ENCODE results near the gene CMYA5.

CMYA5 gene

DNA sequence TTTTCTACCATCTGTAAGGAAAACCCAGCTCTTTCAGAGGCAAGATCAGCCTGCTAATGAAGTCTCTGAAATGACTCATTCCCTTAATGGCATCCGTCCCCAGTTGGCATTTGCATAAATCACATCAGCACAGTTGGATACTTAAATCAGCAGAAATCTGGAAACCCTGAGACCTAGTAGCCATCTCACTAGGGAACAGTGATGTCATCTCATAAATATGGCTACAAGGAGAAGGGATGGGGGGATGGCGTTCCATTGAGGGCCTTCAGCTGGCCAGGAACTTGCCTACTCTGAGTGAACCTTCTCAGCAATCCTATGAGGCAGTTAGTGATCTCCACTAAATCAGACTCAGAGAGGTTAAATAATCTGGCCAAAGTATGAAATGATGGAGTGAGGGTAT is 81.8 kb downstream of the CMYA5 start:
- no peaks in the 10 kb centered on the region for H3K9me3 ChIP-seq (ENCODE audit: low read length)
- H3K27ac ChIP-seq (ENCODE audit: low read depth, low read length, poor library complexity, severe bottlenecking), result no peak overlapping the region
- no peak overlapping the region for H3K4me3 ChIP-seq (ENCODE audit: low read depth, low read length, poor library complexity, severe bottlenecking)
- TF ChIP-seq EZH2 (IDR thresholded peaks at IDR 0.05; ENCODE audit: borderline replicate concordance, low read length), result no peak
- TF ChIP-seq, protein P1, sequence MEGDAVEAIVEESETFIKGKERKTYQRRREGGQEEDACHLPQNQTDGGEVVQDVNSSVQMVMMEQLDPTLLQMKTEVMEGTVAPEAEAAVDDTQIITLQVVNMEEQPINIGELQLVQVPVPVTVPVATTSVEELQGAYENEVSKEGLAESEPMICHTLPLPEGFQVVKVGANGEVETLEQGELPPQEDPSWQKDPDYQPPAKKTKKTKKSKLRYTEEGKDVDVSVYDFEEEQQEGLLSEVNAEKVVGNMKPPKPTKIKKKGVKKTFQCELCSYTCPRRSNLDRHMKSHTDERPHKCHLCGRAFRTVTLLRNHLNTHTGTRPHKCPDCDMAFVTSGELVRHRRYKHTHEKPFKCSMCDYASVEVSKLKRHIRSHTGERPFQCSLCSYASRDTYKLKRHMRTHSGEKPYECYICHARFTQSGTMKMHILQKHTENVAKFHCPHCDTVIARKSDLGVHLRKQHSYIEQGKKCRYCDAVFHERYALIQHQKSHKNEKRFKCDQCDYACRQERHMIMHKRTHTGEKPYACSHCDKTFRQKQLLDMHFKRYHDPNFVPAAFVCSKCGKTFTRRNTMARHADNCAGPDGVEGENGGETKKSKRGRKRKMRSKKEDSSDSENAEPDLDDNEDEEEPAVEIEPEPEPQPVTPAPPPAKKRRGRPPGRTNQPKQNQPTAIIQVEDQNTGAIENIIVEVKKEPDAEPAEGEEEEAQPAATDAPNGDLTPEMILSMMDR (IDR thresholded peaks at IDR 0.05; ENCODE audit: low read length), result no peak
- H3K79me2 ChIP-seq (ENCODE audit: insufficient read depth, low read length), result no peaks in the 10 kb centered on the region
- no peak overlapping the region for H3K4me2 ChIP-seq (ENCODE audit: low read length)
- H3K9ac ChIP-seq (ENCODE audit: low read length), result no peak overlapping the region
- no peaks in the 10 kb centered on the region for H4K20me1 ChIP-seq (ENCODE audit: insufficient read depth, low read length)
- no peaks in the 10 kb centered on the region for H3K9me2 ChIP-seq (ENCODE audit: low read depth, low read length)
- no peaks in the 10 kb centered on the region for H3K36me3 ChIP-seq (ENCODE audit: insufficient read depth, low read length)
- H3K27me3 ChIP-seq (ENCODE audit: insufficient read depth, low read length), result no peaks in the 10 kb centered on the region
- H3K4me1 ChIP-seq (ENCODE audit: insufficient read depth, low read length, severe bottlenecking), result no peaks in the 10 kb centered on the region
- no peak overlapping the region for H2AFZ ChIP-seq (ENCODE audit: low read length)
- H3F3A ChIP-seq (ENCODE audit: insufficient read depth, low read length), result no peaks in the 10 kb centered on the region

DNA sequence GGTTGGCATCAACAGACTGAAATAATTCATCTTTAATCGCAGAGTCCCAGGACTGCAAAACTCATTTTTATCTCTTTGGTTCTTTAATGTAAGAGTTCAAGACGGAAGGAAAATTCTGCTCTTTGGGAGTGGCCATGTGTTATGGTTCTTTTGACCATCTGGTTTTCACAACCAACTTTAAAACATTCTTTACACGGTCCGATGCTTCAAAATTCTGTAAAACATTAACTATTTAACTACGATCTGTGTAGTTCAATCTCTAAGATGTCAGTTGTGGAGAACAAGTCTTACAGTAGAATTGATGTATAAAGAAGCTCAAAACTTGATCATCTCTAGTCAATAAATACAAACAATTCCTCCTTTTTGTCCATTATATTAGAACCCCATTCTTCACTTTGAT is 83.0 kb downstream of the CMYA5 start:
- Histone ChIP-seq H4K20me1 (ENCODE audit: insufficient read depth, low read length) (no peaks in the 10 kb centered on the region), H3K27ac (ENCODE audit: low read depth, low read length, poor library complexity, severe bottlenecking) (no peak overlapping the region), H3K36me3 (ENCODE audit: insufficient read depth, low read length) (no peaks in the 10 kb centered on the region), H3K4me3 (ENCODE audit: low read depth, low read length, poor library complexity, severe bottlenecking) (no peak overlapping the region), H3K4me2 (ENCODE audit: low read length) (no peak overlapping the region), H3K9me2 (ENCODE audit: low read depth, low read length) (no peaks in the 10 kb centered on the region), H3F3A (ENCODE audit: insufficient read depth, low read length) (no peaks in the 10 kb centered on the region), H3K4me1 (ENCODE audit: insufficient read depth, low read length, severe bottlenecking) (no peaks in the 10 kb centered on the region), H3K9ac (ENCODE audit: low read length) (no peak overlapping the region), H2AFZ (ENCODE audit: low read length) (no peak overlapping the region), H3K79me2 (ENCODE audit: insufficient read depth, low read length) (no peaks in the 10 kb centered on the region), H3K9me3 (ENCODE audit: low read length) (no peaks in the 10 kb centered on the region), H3K27me3 (ENCODE audit: insufficient read depth, low read length) (no peaks in the 10 kb centered on the region)
- no peak for TF ChIP-seq EZH2 (IDR thresholded peaks at IDR 0.05; ENCODE audit: borderline replicate concordance, low read length)
- TF ChIP-seq, protein P1 (IDR thresholded peaks at IDR 0.05; ENCODE audit: low read length), result no peak

DNA sequence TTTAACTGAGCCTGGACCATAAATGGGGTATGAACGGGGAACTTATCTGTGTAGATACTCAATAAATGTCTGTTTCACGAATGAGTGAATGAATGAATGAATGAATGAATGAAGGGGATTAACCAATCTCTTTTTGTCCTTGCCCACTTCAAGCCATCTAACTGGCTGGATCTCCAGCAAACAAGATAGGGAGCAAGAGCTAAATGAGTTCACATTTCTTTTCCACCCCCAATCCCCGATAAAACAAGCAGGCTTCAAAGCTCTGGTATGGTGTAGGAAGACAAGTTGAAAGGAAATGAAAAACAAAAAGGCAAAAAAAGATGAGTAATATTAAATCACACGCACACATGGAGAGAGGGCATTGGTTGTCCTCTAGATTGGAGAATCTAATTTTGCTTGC is 84.0 kb downstream of the CMYA5 start:
- Histone ChIP-seq H3K4me3 (ENCODE audit: low read depth, low read length, poor library complexity, severe bottlenecking) (no peak overlapping the region), H3K4me1 (ENCODE audit: insufficient read depth, low read length, severe bottlenecking) (no peaks in the 10 kb centered on the region), H3K27ac (ENCODE audit: low read depth, low read length, poor library complexity, severe bottlenecking) (no peak overlapping the region), H3K9ac (ENCODE audit: low read length) (no peak overlapping the region), H3K9me3 (ENCODE audit: low read length) (no peaks in the 10 kb centered on the region), H3K4me2 (ENCODE audit: low read length) (no peak overlapping the region), H3K9me2 (ENCODE audit: low read depth, low read length) (no peaks in the 10 kb centered on the region), H3K79me2 (ENCODE audit: insufficient read depth, low read length) (no peaks in the 10 kb centered on the region), H3F3A (ENCODE audit: insufficient read depth, low read length) (no peaks in the 10 kb centered on the region), H4K20me1 (ENCODE audit: insufficient read depth, low read length) (no peaks in the 10 kb centered on the region), H2AFZ (ENCODE audit: low read length) (no peak overlapping the region), H3K36me3 (ENCODE audit: insufficient read depth, low read length) (no peaks in the 10 kb centered on the region), H3K27me3 (ENCODE audit: insufficient read depth, low read length) (no peaks in the 10 kb centered on the region)
- TF ChIP-seq, protein P1 (IDR thresholded peaks at IDR 0.05; ENCODE audit: low read length), result no peak
- TF ChIP-seq EZH2 (IDR thresholded peaks at IDR 0.05; ENCODE audit: borderline replicate concordance, low read length), result no peak

Measured in OCI-LY1 (cell line).